A549 (cell line): ENCODE data around the gene RRP7A. TPM values are rescaled to one million over a fixed set of nuclear protein-coding genes. Genes with fewer than 3 reads are reported as not detected.
"Not testable (repeated sequence)": the region's sequence is repeated elsewhere in the genome, so short reads cannot be mapped to it uniquely, and the experiment has no call there.

Source experiments
- ATAC-seq, 2 experiments: fragments of 200-7000 bp in 1 of 2; fragments of >200 bp in 1 of 2; cut with Nextera tagmentation in 1 of 2; cut with Tn5 transposase in 1 of 2; 3 replicates each; pipeline versions ENCODE4 v1.8.0 to v1.9.1; 2018 to 2020; ENCODE audit warnings: mild to moderate bottlenecking in 1 of 2, moderate library complexity in 1 of 2
- CTCF ChIA-PET: fragments of 300-600 bp; sonication (Branson Sonifier 250); formaldehyde crosslinking; extraction: SDS; loops from one replicate; lab custom pipeline; 2021; ENCODE audit warnings: antibody characterized with exemption, inconsistent platforms; lab: Yijun Ruan, JAX
- POLR2A ChIA-PET: fragments of 350-600 bp; formaldehyde crosslinking; extraction: SDS; loops from one replicate; lab custom pipeline; 2021; ENCODE audit warnings: antibody characterized with exemption, inconsistent platforms; lab: Yijun Ruan, JAX
- DNase-seq, 2 experiments: peaks; one replicate each; pipeline versions ENCODE4 v3.0.0 to v3.0.0-alpha.2; 2011 to 2016; ENCODE audit warnings: low read depth in 1 of 2, low spot score in 1 of 2
- FAIRE-seq: peaks from 2 replicates; lab custom pipeline; 2011; peaks lifted over from hg19 to GRCh38; lab: Jason Lieb, UNC
- H3K27ac ChIP-seq, 2 experiments: fragments of >200 bp; sonication (Bioruptor Twin); formaldehyde crosslinking; 3 replicates each; pipeline ENCODE4 v1.5.1; 2016 to 2017
- H3K4me1 ChIP-seq: fragments of >200 bp; sonication (Bioruptor Twin); formaldehyde crosslinking; 3 replicates; pipeline ENCODE4 v1.6.1; 2016
- H3K4me2 ChIP-seq: fragments of >200 bp; sonication (Bioruptor Twin); formaldehyde crosslinking; 3 replicates; pipeline ENCODE4 v1.6.1; 2016
- H3K4me3 ChIP-seq: fragments of >200 bp; sonication (Bioruptor Twin); formaldehyde crosslinking; 3 replicates; pipeline ENCODE4 v1.5.1; 2016
- H3K9me3 ChIP-seq: fragments of >200 bp; sonication (Bioruptor Twin); formaldehyde crosslinking; 3 replicates; pipeline ENCODE4 v1.6.1; 2016
- BCL3 ChIP-seq: fragments of >200 bp; sonication (Bioruptor Twin); formaldehyde crosslinking; IDR thresholded peaks from 3 replicates; pipeline ENCODE4 v1.6.1; 2016
- BHLHE40 ChIP-seq: IDR thresholded peaks from 2 replicates; pipeline ENCODE4 v1.6.1; 2012; ENCODE audit warnings: low read depth, low read length, inconsistent platforms
- CBX2 ChIP-seq: fragments of 200-600 bp; sonication (generic); IDR thresholded peaks from 2 replicates; pipeline ENCODE4 v1.6.1; 2016; ENCODE audit warnings: low read depth, mild to moderate bottlenecking, borderline replicate concordance
- CEBPB ChIP-seq, 2 experiments: fragments of >200 bp in 1 of 2; sonication (Bioruptor Twin) in 1 of 2; formaldehyde crosslinking in 1 of 2; IDR thresholded peaks; 2 replicates each; pipeline ENCODE4 v1.6.1; 2012 to 2016
- CHD2 ChIP-seq: fragments of 150-350 bp; IDR thresholded peaks from 2 replicates; pipeline ENCODE4 v1.6.1; 2014; ENCODE audit warnings: low read length; ENCODE audit not compliant: partially characterized antibody
- E2F6 ChIP-seq: IDR thresholded peaks from 2 replicates; pipeline ENCODE4 v1.6.1; 2012; ENCODE audit warnings: low read depth, borderline replicate concordance
- EHMT2 ChIP-seq: fragments of 200-600 bp; sonication (generic); IDR thresholded peaks from 2 replicates; pipeline ENCODE4 v1.6.1; 2016; ENCODE audit warnings: antibody characterized with exemption, low read depth, mild to moderate bottlenecking, moderate library complexity
- ELK1 ChIP-seq: fragments of 150-350 bp; IDR thresholded peaks from 2 replicates; pipeline ENCODE4 v1.6.1; 2014; ENCODE audit warnings: low read depth, mild to moderate bottlenecking, low read length
- FOSB ChIP-seq: fragments of 250-450 bp; sonication (Bioruptor Pico); IDR thresholded peaks from 2 replicates; pipeline ENCODE4 v1.5.0; 2020; ENCODE audit warnings: mild to moderate bottlenecking, moderate library complexity
- FOXS1 ChIP-seq: fragments of 250-450 bp; sonication (Bioruptor Pico); IDR thresholded peaks from 2 replicates; pipeline ENCODE4 v1.5.0; 2020; ENCODE audit warnings: mild to moderate bottlenecking, moderate library complexity
- HDAC2 ChIP-seq: fragments of 200-600 bp; sonication (generic); IDR thresholded peaks from 2 replicates; pipeline ENCODE4 v1.6.1; 2016
- JUN ChIP-seq, 2 experiments: fragments of >200 bp; sonication (Bioruptor Twin); formaldehyde crosslinking; IDR thresholded peaks; 2 replicates in 1 of 2; 3 replicates in 1 of 2; pipeline ENCODE4 v1.6.1; 2016 to 2017
- JUNB ChIP-seq: fragments of >200 bp; sonication (Bioruptor Twin); formaldehyde crosslinking; IDR thresholded peaks from 2 replicates; pipeline ENCODE4 v1.6.1; 2016
- KDM5A ChIP-seq: fragments of 200-600 bp; sonication (generic); IDR thresholded peaks from 2 replicates; pipeline ENCODE4 v1.6.1; 2016; ENCODE audit warnings: antibody characterized with exemption, mild to moderate bottlenecking
- MAZ ChIP-seq: fragments of 150-350 bp; IDR thresholded peaks from 2 replicates; pipeline ENCODE4 v1.6.1; 2014; ENCODE audit warnings: antibody characterized with exemption, low read depth, low read length, borderline replicate concordance
- MYC ChIP-seq: IDR thresholded peaks from 2 replicates; pipeline ENCODE4 v1.6.1; 2012; ENCODE audit warnings: mild to moderate bottlenecking, inconsistent platforms, low read length, improper control_type of control experiment, borderline replicate concordance
- PBX3 ChIP-seq: IDR thresholded peaks from 2 replicates; pipeline ENCODE4 v1.6.1; 2012
- POLR2A ChIP-seq: IDR thresholded peaks from 2 replicates; pipeline ENCODE4 v1.6.1; 2012; ENCODE audit warnings: mild to moderate bottlenecking, low read length
- POLR2AphosphoS2 ChIP-seq: conservative IDR thresholded peaks from 2 replicates; pipeline ENCODE4 v1.6.1; 2012; ENCODE audit warnings: low read length, improper control_type of control experiment, inconsistent platforms
- SMC3 ChIP-seq: fragments of >200 bp; sonication (Bioruptor Twin); formaldehyde crosslinking; IDR thresholded peaks from 3 replicates; pipeline ENCODE4 v1.6.1; 2018; ENCODE audit warnings: inconsistent platforms
- SREBF2 ChIP-seq: fragments of 450-650 bp; IDR thresholded peaks from 2 replicates; pipeline ENCODE4 v1.6.1; 2014; ENCODE audit warnings: mild to moderate bottlenecking, moderate library complexity
- ZFP36 ChIP-seq: fragments of 450-650 bp; IDR thresholded peaks from 2 replicates; pipeline ENCODE4 v1.6.1; 2014; ENCODE audit warnings: borderline replicate concordance; ENCODE audit not compliant: partially characterized antibody
- WGBS: methylation state at CpG from one replicate; pipeline ENCODE4 v1.1.6; 2017; ENCODE audit errors: missing lambda C conversion rate; 5-methylcytosine and 5-hydroxymethylcytosine counted together
- polyA plus RNA-seq, 4 experiments: library from polyadenylated mRNA; depleted of rRNA in 3 of 4; stranded (reverse); fragments of >200 nt; fragmentation: RNase III in 1 of 4; extraction: RNeasy Plus Mini Kit Qiagen cat#74134 plus additional on column Dnase treatment in 1 of 4; gene quantifications; 2 replicates in 3 of 4; 3 replicates in 1 of 4; pipeline ENCODE4 v1.2.3, GENCODE V29; 2011 to 2017

The RRP7A gene
- polyA plus RNA-seq, 2 of the 4 experiments (the other 2 are of a cell fraction) = 26.5 to 37.1 TPM

GRCh38 chr22:42500836-42501179 lies 18.8 kb downstream of the RRP7A start:
- ChIA-PET CTCF (no interaction called here), POLR2A (no interaction called here)
- Histone ChIP-seq H3K4me2 (peak overlapping the region; percentile 74), H3K4me1 (no peaks in the 10 kb centered on the region), H3K9me3 (no peaks in the 10 kb centered on the region)
- no peak for DNase-seq
- no peak for ATAC-seq
- no peak for FAIRE-seq
- 96% methylated on average over 4 of the region's 26 CpGs for WGBS
- TF ChIP-seq SMC3 (no peak), EHMT2 (no peak), CHD2 (no peak), SREBF2 (no peak), ELK1 (no peak), ZFP36 (no peak), FOSB (CRISPR knock-in tag) (no peak), MYC (no peak), KDM5A (no peak), CBX2 (no peak), PBX3 (no peak), HDAC2 (no peak), BHLHE40 (no peak), POLR2AphosphoS2 (no peak), JUN (IDR thresholded peaks at IDR 0.05) (no peak)
- TF ChIP-seq, all 56 proteins: peak for 0
- H3K4me3 ChIP-seq = peak overlapping the region; percentile 23; the same call in 2 of the 3 replicates
- H3K27ac ChIP-seq = peak overlapping the region in 1 of 2 experiments; percentile 80; a peak in 2 of 6 replicates

- POLR2A ChIA-PET = no interaction called here
- CTCF ChIA-PET = no interaction called here
- Histone ChIP-seq H3K9me3 (no peaks in the 10 kb centered on the region), H3K4me1 (no peaks in the 10 kb centered on the region), H3K27ac (peak overlapping the region; percentile 59 to 80; a peak in 5 of 6 replicates), H3K4me2 (peak overlapping the region; percentile 74), H3K4me3 (peak overlapping the region; percentile 44)
- 0% methylated on average over 1 of the region's 56 CpGs for WGBS
- TF ChIP-seq FOXS1 (no peak), JUNB (no peak), FOSB (CRISPR knock-in tag) (no peak), KDM5A (no peak), E2F6 (0 out of 2 replicates have a peak, but pooled peaks have one; percentile 19), BCL3 (no peak), CHD2 (no peak), MAZ (no peak), CEBPB (IDR thresholded peaks at IDR 0.05) (no peak), POLR2A (peak; percentile 48; the same call in 1 of the 2 replicates), PBX3 (no peak)
- DNase-seq (peak; percentile 85), FAIRE-seq (no peak), ATAC-seq (peak; percentile 69 to 83)
Observed at GRCh38 chr22:42500161-42500835, 19.3 kb downstream of the RRP7A start.

- POLR2A ChIA-PET, ATAC-seq, H3K9me3 ChIP-seq, H3K4me1 ChIP-seq, FAIRE-seq, CTCF ChIA-PET, DNase-seq: not testable (repeated sequence)
- peak overlapping the region; percentile 59 to 80; a peak in 5 of 6 replicates for H3K27ac ChIP-seq
- H3K4me3 ChIP-seq = peak overlapping the region; percentile 44
- peak overlapping the region; percentile 74 for H3K4me2 ChIP-seq
- 69% methylated on average over 5 of the region's 15 CpGs for WGBS
Observed at GRCh38 chr22:42499773-42500160, 19.8 kb downstream of the RRP7A start.

GRCh38 chr22:42495533-42496141 lies 24.0 kb downstream of the RRP7A start:
- H3K9me3 ChIP-seq, POLR2A ChIA-PET, H3K4me3 ChIP-seq, FAIRE-seq, DNase-seq, H3K4me1 ChIP-seq, CTCF ChIA-PET, H3K4me2 ChIP-seq, H3K27ac ChIP-seq: not testable (repeated sequence)
- 0 out of 6 replicates have a peak, but pooled peaks of 1 of the 2 experiments have one; percentile 17 for ATAC-seq
- 58% methylated on average over 10 of the region's 10 CpGs for WGBS
